ENCODE results near the gene ATE1.

- no peak for TF ChIP-seq CTCF (conservative IDR thresholded peaks at IDR 0.05 in 1 of 2, IDR thresholded peaks at IDR 0.05 in 1 of 2; ENCODE audit: low read depth in 1 of 2, low read length in 2 of 2)
- no peak for TF ChIP-seq EZH2 (IDR thresholded peaks at IDR 0.05; ENCODE audit: low read length, missing control alignments)
These were observed 19.8 kb upstream of the ATE1 start for GRCh38 chr10:121947343-121948330.

All from fibroblast of lung (primary cell).